ENCODE measurements around the gene NFATC3. TPM values are rescaled to one million over a fixed set of nuclear protein-coding genes. Genes with fewer than 3 reads are reported as not detected.
"Not testable (repeated sequence)": the region's sequence is repeated elsewhere in the genome, so short reads cannot be mapped to it uniquely, and the experiment has no call there.

The NFATC3 gene
- total and polyA plus RNA-seq, 7 donors = 9.8 to 53.5 (median 42.7) TPM

- no peaks in the 10 kb centered on the region for H3K36me3 ChIP-seq (ENCODE audit: insufficient read depth in 1 of 2, low read depth in 1 of 2)
- no peak for DNase-seq
- H3K27me3 ChIP-seq (ENCODE audit: insufficient read depth in 3 of 3, low read length in 2 of 3) = no peaks in the 10 kb centered on the region
- H3K27ac ChIP-seq = no peak overlapping the region
- TF ChIP-seq CTCF (IDR thresholded peaks at IDR 0.05) = no peak
- ATAC-seq = no peak
- intact Hi-C loops (cut with DNase I) = no loop called here
- H3K4me1 ChIP-seq = peaks cover 17% of the 10 kb centered on the region
- H3K4me3 ChIP-seq = no peak overlapping the region
- WGBS, 3 donors = 45 to 78% (median 46%) methylated on average over 2 of the region's 2 CpGs
- H3K9me3 ChIP-seq = peaks cover 15% of the 10 kb centered on the region
These were observed 26.2 kb downstream of the NFATC3 start for GRCh38 chr16:68111379-68111778.

DNA sequence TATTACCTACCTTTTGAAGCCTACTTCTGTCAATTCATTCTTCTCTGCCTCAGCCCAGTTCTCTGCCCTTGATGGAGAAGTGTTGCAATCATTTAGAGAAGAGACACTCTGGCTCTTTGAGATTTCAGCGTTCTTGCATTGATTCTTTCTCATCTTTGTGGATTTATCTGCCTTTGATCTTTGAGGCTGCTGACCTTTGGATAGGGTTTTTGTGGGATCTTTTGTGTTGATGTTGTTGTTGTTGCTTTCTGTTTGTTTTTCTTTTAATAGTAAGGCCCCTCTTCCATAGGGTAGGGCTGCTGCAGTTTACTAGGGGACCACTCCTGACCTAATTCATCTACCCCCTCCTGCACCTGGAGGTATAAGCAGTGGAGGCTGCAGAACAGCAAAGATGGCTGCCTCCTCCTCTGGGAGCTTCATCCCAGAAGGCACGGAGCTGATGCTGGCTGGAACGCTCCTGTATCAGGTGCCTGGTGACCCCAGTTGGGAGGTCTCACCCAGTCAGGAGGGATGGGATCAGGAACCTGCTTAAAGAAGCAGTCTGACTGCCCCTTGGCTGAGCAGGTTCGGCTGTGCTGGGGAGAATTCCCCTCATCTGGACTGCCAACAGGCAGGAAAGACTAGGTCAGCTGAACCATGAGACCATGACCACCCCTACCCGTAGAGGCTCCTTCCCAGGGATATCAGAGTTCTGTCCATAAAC, 28.0 kb downstream of the NFATC3 start:
- whole genome bisulfite sequencing, 3 donors = 68 to 84% (median 78%) methylated on average over 5 of the region's 5 CpGs
- Histone ChIP-seq H3K27me3 (ENCODE audit: insufficient read depth in 3 of 3, low read length in 2 of 3) (no peaks in the 10 kb centered on the region), H3K27ac (no peak overlapping the region), H3K9me3 (peaks cover 15% of the 10 kb centered on the region), H3K4me3 (no peak overlapping the region), H3K4me1 (peaks cover 26% of the 10 kb centered on the region), H3K36me3 (ENCODE audit: insufficient read depth in 1 of 2, low read depth in 1 of 2) (no peaks in the 10 kb centered on the region)
- ATAC-seq (peak in 2 of 4 donors; percentile 10 to 43), DNase-seq (peak in 1 of 2 donors; percentile 24)
- no peak for TF ChIP-seq CTCF (IDR thresholded peaks at IDR 0.05)
- intact Hi-C loops (cut with DNase I) = no loop called here

DNA sequence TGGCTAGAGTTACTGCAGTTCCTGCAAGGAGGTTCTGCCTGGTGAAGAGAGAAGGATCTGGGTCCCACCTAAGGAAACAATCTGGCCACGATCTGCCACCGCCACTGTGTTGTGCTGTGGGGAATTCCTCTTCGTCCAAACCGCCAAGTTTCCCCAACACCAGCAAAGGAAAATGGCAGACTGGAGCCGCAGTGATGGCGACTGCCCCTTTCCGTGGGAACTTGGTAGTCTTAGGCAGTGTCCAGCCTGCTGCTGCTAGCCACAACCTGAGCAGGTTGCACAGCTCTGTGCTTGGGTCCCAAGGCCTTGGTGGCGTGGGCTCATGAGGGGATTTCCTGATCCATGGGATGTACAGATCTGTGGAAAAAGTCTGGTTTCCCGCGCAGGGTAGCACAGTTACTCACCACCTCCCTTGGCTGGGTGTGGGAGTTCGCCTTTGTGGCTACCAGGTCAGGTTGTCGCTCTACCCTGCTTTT, 28.6 kb downstream of the NFATC3 start:
- no peak for TF ChIP-seq CTCF (IDR thresholded peaks at IDR 0.05)
- intact Hi-C loops (cut with DNase I) = no loop called here
- peak in 1 of 2 donors; percentile 36 for DNase-seq
- Histone ChIP-seq H3K36me3 (ENCODE audit: insufficient read depth in 1 of 2, low read depth in 1 of 2) (no peaks in the 10 kb centered on the region), H3K27ac (no peak overlapping the region), H3K27me3 (ENCODE audit: insufficient read depth in 3 of 3, low read length in 2 of 3) (no peaks in the 10 kb centered on the region), H3K4me3 (no peak overlapping the region), H3K9me3 (peaks cover 15% of the 10 kb centered on the region), H3K4me1 (peaks cover 31% of the 10 kb centered on the region)
- 95 to 98% (median 96%) methylated on average over 12 of the region's 12 CpGs for WGBS, 3 donors
- peak in 3 of 4 donors; percentile 21 to 27 (median 21) for ATAC-seq

DNA sequence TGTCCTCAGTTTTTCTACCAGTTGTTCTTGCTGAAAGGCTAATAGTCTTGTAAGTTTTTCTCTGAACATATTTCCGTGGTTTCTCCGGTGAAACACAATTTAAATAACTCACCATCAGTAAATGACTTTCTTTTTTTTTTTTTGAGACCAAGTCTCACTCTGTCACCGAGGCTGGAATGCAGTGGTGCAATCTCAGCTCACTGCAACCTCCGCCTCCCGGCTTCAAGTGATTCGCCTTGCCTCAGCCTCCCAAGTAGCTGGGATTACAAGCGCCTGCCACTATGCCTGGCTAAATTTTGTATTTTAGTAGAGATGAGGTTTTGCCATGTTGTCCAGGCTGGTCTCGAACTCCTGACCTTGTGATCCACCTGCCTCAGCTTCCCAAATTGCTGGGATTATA, 29.8 kb downstream of the NFATC3 start:
- H3K9me3 ChIP-seq; H3K4me3 ChIP-seq; H3K27me3 ChIP-seq (ENCODE audit: insufficient read depth in 3 of 3, low read length in 2 of 3); H3K36me3 ChIP-seq (ENCODE audit: insufficient read depth in 1 of 2, low read depth in 1 of 2); intact Hi-C loops (cut with DNase I); ATAC-seq: not testable (repeated sequence)
- WGBS, 3 donors = 91 to 92% (median 92%) methylated on average over 8 of the region's 8 CpGs
- Histone ChIP-seq H3K27ac (peak overlapping the region; percentile 9), H3K4me1 (peaks cover 38% of the 10 kb centered on the region)
- DNase-seq = peak in 1 of 2 donors; percentile 45

DNA sequence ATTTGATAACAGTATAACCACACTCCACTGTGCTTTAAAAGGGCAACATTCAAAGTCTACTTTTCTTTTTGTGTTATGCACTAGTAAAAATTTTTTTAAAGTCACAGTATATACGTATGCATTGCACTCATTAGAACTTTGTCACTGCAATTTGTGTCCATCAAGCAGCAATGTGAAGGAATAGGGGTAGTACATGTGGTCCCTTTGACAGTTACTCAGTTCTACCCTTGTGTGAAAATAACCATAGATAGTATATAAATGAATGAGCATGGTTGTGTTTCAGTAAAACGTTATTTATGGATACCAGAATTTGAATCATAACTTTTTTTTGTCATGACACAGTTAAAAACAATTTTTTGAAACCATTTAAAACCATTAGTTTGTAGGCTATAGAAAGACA, 30.7 kb downstream of the NFATC3 start:
- intact Hi-C loops (cut with DNase I) = loop anchor here in 1 of 2 donors (2.0 kb wide), 1 partner anchor 21 kb away; no protein-coding TSS in a partner anchor
- H3K27ac ChIP-seq = no peak overlapping the region
- no peak overlapping the region for H3K4me3 ChIP-seq
- no peaks in the 10 kb centered on the region for H3K27me3 ChIP-seq (ENCODE audit: insufficient read depth in 3 of 3, low read length in 2 of 3)
- 63 to 86% (median 73%) methylated on average over 2 of the region's 2 CpGs for WGBS, 3 donors
- no peaks in the 10 kb centered on the region for H3K36me3 ChIP-seq (ENCODE audit: insufficient read depth in 1 of 2, low read depth in 1 of 2)
- H3K4me1 ChIP-seq = peaks cover 38% of the 10 kb centered on the region
- DNase-seq (no peak), ATAC-seq (no peak)
- H3K9me3 ChIP-seq = peaks cover 6% of the 10 kb centered on the region
- TF ChIP-seq CTCF (IDR thresholded peaks at IDR 0.05) = no peak

Measured in psoas muscle (tissue), 8 donors.